BLaER1 treated with 17β-estradiol and CSF1 and Interleukin-3, amounts not matched to agents 10 nM and 100 nM (cell line): Measurements from ENCODE around the gene IL2RA.

Experiments used
- H3K27ac ChIP-seq, 11 experiments: shearing (Covaris generic); formaldehyde crosslinking; 2 replicates each; pipeline ENCODE4 v1.8.1; 2022
- H3K27me3 ChIP-seq, 11 experiments: shearing (Covaris generic); formaldehyde crosslinking; 2 replicates each; pipeline ENCODE4 v1.8.1; 2022
- H3K36me3 ChIP-seq, 11 experiments: shearing (Covaris generic); formaldehyde crosslinking; 2 replicates each; pipeline ENCODE4 v1.8.1; 2022
- H3K4me1 ChIP-seq, 10 experiments: shearing (Covaris generic); formaldehyde crosslinking; 2 replicates each; pipeline ENCODE4 v1.8.1; 2022
- H3K4me2 ChIP-seq, 11 experiments: shearing (Covaris generic); formaldehyde crosslinking; 2 replicates each; pipeline ENCODE4 v1.8.1; 2022
- H3K4me3 ChIP-seq, 10 experiments: shearing (Covaris generic); formaldehyde crosslinking; 2 replicates each; pipeline ENCODE4 v1.8.1; 2022
- H3K9ac ChIP-seq, 11 experiments: shearing (Covaris generic); formaldehyde crosslinking; 2 replicates each; pipeline ENCODE4 v1.8.1; 2022
- H3K9me3 ChIP-seq, 11 experiments: shearing (Covaris generic); formaldehyde crosslinking; replicated peaks in 1 of 11; 2 replicates each; pipeline ENCODE4 v1.8.1; 2022
- H4K20me1 ChIP-seq, 11 experiments: shearing (Covaris generic); formaldehyde crosslinking; 2 replicates each; pipeline ENCODE4 v1.8.1; 2022
- Cebpa-rat ChIP-seq, 11 experiments: shearing (Covaris generic); IDR thresholded peaks; 2 replicates each; pipeline ENCODE4 v1.8.1; 2022

Gene IL2RA

DNA sequence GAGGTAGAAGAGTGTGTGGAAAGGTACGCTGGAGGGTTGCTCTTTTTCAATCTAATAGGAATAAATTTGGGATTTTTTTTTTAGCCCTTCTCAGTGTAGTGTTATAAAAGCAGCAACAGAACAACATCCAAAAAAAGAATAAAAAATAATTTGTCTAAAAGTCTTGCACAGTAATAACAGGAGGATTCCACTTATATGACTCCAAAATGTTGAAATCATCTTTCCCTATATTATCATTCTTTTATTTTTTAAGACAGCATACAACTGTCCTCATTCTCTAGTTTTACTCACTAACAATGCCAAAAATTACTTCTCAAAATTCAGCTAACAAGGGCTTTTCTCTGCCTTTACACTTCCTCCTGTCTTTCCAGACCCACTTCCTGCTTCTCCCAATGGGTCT is 27.8 kb downstream of the IL2RA start:
- Histone ChIP-seq H3K36me3 (peaks cover 0 to 7% (median 0%) of the 10 kb centered on the region in 11 experiments; a peak in 4 of 22 replicates), H3K4me1 (peaks cover 31 to 63% (median 38%) of the 10 kb centered on the region in 10 experiments), H3K9ac (peak overlapping the region in 2 of 11 experiments; percentile 63 to 72; a peak in 4 of 22 replicates), H3K4me2 (peak overlapping the region in 10 of 11 experiments; percentile 11 to 93 (median 76); a peak in 16 of 22 replicates), H3K27me3 (peaks cover 0 to 26% (median 19%) of the 10 kb centered on the region in 11 experiments; a peak in 13 of 22 replicates), H3K9me3 (peaks cover 18 to 32% (median 25%) of the 10 kb centered on the region in 11 experiments), H3K4me3 (peak overlapping the region in 1 of 10 experiments; percentile 0; a peak in 2 of 20 replicates), H3K27ac (peak overlapping the region in 3 of 11 experiments; percentile 53 to 76 (median 72); a peak in 7 of 22 replicates), H4K20me1 (no peaks in the 10 kb centered on the region; a peak in 2 of 22 replicates)
- no peak for TF ChIP-seq Cebpa-rat (IDR thresholded peaks at IDR 0.05)

DNA sequence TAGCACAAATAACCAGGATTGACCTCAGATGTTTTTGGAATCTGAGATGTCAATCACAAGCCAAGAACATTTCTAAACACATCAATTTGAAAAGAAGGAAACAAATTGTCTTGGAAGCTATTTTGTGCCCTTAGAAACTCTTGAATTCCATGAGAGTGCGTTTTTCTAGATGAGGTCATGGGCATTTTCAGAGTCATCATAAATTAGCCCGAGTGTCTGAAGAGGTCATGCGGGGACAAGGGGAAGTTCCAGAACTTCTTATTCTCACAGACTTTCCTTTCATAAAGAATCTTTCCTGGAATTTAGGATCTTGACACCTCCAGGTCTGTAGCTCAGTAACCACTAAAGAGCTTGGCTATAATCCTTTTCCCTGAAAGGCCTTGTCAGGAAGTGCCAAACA is 28.2 kb downstream of the IL2RA start:
- Histone ChIP-seq H3K27me3 (peaks cover 0 to 26% (median 19%) of the 10 kb centered on the region in 11 experiments; a peak in 13 of 22 replicates), H3K4me3 (peak overlapping the region in 1 of 10 experiments; percentile 0; a peak in 2 of 20 replicates), H3K9ac (peak overlapping the region in 2 of 11 experiments; percentile 63 to 72; a peak in 4 of 22 replicates), H3K4me1 (peaks cover 31 to 63% (median 38%) of the 10 kb centered on the region in 10 experiments), H4K20me1 (no peaks in the 10 kb centered on the region; a peak in 2 of 22 replicates), H3K27ac (peak overlapping the region in 3 of 11 experiments; percentile 53 to 76 (median 72); a peak in 7 of 22 replicates), H3K36me3 (peaks cover 0 to 5% (median 0%) of the 10 kb centered on the region in 11 experiments; a peak in 1 of 22 replicates), H3K4me2 (peak overlapping the region in 8 of 11 experiments; percentile 2 to 93 (median 68); a peak in 10 of 22 replicates), H3K9me3 (peaks cover 16 to 32% (median 26%) of the 10 kb centered on the region in 11 experiments)
- no peak for TF ChIP-seq Cebpa-rat (IDR thresholded peaks at IDR 0.05)

DNA sequence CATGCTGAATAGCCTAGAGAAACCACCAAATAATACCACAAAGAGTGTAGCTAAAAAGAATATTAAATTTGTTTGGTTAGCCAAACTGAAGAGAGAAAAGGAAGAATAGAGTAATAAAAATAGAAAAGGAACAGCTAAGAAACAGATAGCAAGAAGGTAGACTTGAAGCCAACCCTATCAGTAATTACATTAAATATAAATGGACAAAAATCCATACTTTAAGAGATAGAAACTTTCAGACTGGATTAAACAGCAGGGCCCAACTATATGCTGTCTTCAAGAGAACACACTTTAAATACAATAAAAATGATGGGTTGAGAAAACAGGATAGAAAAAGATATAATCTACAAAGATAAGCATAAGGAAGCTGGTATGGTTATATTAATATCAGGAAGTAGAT is 31.2 kb downstream of the IL2RA start:
- Histone ChIP-seq H3K4me2 (no peak overlapping the region), H3K36me3 (peaks cover 0 to 5% (median 0%) of the 10 kb centered on the region in 11 experiments; a peak in 2 of 22 replicates), H3K27ac (no peak overlapping the region), H3K4me3 (no peak overlapping the region), H3K9me3 (peaks cover 16 to 33% (median 28%) of the 10 kb centered on the region in 11 experiments), H3K9ac (no peak overlapping the region), H4K20me1 (no peaks in the 10 kb centered on the region; a peak in 1 of 22 replicates), H3K4me1 (peaks cover 30 to 44% (median 35%) of the 10 kb centered on the region in 10 experiments), H3K27me3 (peaks cover 0 to 14% (median 8%) of the 10 kb centered on the region in 11 experiments; a peak in 8 of 22 replicates)
- no peak for TF ChIP-seq Cebpa-rat (IDR thresholded peaks at IDR 0.05)

DNA sequence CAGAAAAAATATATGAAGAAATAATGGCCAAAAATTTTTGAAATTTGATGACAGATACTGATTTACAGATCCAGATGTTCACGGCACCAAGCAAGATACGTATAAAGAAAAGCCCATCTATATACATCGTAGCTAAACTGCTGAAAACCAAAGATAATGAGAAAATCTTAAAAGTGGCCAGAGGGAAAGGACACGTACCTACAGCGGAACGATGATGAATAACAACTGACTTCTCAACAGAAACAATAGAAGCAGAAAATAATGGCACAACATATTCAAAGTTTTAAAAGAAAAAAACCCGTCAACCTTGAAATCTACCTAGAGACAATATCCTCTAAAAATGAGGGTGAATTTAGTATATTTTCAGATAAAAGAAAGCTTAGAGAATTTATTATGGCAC is 31.9 kb downstream of the IL2RA start:
- Histone ChIP-seq H3K27ac (no peak overlapping the region), H3K9me3 (peaks cover 16 to 34% (median 28%) of the 10 kb centered on the region in 11 experiments), H3K9ac (no peak overlapping the region), H3K4me3 (no peak overlapping the region), H3K27me3 (peaks cover 0 to 7% (median 1%) of the 10 kb centered on the region in 11 experiments; a peak in 5 of 22 replicates), H3K36me3 (peaks cover 0 to 12% (median 0%) of the 10 kb centered on the region in 11 experiments; a peak in 2 of 22 replicates), H3K4me1 (peaks cover 23 to 37% (median 28%) of the 10 kb centered on the region in 10 experiments), H3K4me2 (no peak overlapping the region), H4K20me1 (no peaks in the 10 kb centered on the region; a peak in 1 of 22 replicates)
- TF ChIP-seq Cebpa-rat (IDR thresholded peaks at IDR 0.05) = no peak

DNA sequence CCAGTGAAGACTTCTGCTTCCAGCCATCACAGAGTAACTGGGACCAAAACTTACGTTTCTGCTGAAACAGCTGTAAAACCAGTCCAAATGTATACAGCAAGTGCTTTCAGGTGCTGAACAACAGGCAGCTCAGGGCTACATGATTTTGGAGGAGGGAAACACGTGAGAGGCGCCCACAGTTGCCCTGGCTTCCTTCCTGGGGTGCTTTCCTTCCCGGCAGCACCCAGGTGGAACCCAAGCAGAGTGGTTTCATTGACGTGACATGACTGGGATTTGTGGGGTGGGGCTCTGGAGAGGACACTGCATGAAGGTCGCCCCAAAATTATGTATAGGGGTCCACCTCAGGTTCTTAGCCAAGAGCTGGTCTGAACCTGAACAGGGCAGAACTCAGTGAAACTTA is 34.2 kb downstream of the IL2RA start:
- H3K4me3 ChIP-seq = no peak overlapping the region
- peaks cover 16 to 34% (median 28%) of the 10 kb centered on the region in 11 experiments for H3K9me3 ChIP-seq
- TF ChIP-seq Cebpa-rat (IDR thresholded peaks at IDR 0.05) = no peak

DNA sequence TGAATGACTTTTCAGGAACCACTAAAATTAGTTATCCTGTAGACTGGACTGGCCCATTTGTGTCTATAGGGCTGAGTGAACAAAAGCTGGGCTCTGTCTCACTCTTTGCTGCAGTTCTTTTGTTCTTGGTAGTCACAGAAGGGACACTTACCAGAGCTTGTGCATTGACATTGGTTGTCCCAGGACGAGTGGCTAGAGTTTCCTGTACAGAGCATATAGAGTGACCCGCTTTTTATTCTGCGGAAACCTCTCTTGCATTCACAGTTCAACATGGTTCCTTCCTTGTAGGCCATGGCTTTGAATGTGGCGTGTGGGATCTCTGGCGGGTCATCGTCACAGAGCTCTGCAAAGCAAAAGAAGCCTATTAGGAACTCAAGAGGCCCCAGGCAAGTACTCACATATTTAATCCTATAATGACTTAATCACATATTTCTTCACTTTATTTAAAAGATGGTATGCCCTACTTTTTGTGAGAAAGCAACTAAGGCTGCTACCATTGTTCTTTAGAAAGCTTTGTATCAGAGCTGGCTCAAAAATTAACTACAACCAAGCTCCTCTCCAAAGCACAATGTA is 36.4 kb downstream of the IL2RA start:
- no peak overlapping the region for H3K27ac ChIP-seq
- H3K9me3 ChIP-seq = peaks cover 13 to 30% (median 17%) of the 10 kb centered on the region in 11 experiments
- H3K4me1 ChIP-seq = peaks cover 7 to 21% (median 17%) of the 10 kb centered on the region in 10 experiments
- no peak overlapping the region for H3K9ac ChIP-seq
- no peaks in the 10 kb centered on the region for H4K20me1 ChIP-seq
- TF ChIP-seq Cebpa-rat (IDR thresholded peaks at IDR 0.05) = no peak
- no peak overlapping the region for H3K4me2 ChIP-seq
- H3K36me3 ChIP-seq = peaks cover 0 to 55% (median 0%) of the 10 kb centered on the region in 11 experiments; a peak in 3 of 22 replicates
- no peak overlapping the region for H3K4me3 ChIP-seq
- no peaks in the 10 kb centered on the region for H3K27me3 ChIP-seq

More for the DNA sequence above, 34.2 kb downstream of the IL2RA start:
- Histone ChIP-seq H3K4me2 (peak overlapping the region; percentile 4 to 78 (median 51); a peak in 21 of 22 replicates), H3K4me1 (peaks cover 7 to 21% (median 15%) of the 10 kb centered on the region in 10 experiments), H3K27me3 (no peaks in the 10 kb centered on the region), H3K27ac (no peak overlapping the region), H3K36me3 (peaks cover 0 to 34% (median 0%) of the 10 kb centered on the region in 11 experiments; a peak in 3 of 22 replicates), H3K9ac (no peak overlapping the region), H4K20me1 (no peaks in the 10 kb centered on the region)

DNA sequence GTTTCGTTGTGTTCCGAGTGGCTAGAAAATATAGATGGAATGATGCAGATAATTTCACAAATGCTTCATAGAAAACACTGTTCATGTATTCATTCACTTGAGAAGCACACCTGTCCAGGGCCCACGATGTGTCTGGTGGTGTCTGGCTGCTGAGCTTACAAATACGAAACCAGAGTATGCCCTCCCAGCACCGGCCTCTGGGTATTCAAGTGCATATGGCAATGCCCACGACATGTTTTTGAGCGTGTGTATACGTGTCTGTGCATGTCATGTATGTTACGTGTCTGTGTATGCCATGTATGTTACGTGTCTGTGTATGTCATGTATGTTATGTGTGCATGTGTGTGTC is 37.9 kb downstream of the IL2RA start:
- H3K27me3 ChIP-seq = no peaks in the 10 kb centered on the region
- no peak overlapping the region for H3K27ac ChIP-seq
- H4K20me1 ChIP-seq = no peaks in the 10 kb centered on the region
- H3K36me3 ChIP-seq = peaks cover 0 to 53% (median 0%) of the 10 kb centered on the region in 11 experiments; a peak in 2 of 22 replicates
- TF ChIP-seq Cebpa-rat (IDR thresholded peaks at IDR 0.05) = no peak
- H3K4me1 ChIP-seq = peaks cover 7 to 21% (median 18%) of the 10 kb centered on the region in 10 experiments
- peaks cover 0 to 15% (median 2%) of the 10 kb centered on the region in 11 experiments; a peak in 14 of 22 replicates for H3K9me3 ChIP-seq
- H3K9ac ChIP-seq = no peak overlapping the region
- H3K4me2 ChIP-seq = no peak overlapping the region
- no peak overlapping the region for H3K4me3 ChIP-seq

DNA sequence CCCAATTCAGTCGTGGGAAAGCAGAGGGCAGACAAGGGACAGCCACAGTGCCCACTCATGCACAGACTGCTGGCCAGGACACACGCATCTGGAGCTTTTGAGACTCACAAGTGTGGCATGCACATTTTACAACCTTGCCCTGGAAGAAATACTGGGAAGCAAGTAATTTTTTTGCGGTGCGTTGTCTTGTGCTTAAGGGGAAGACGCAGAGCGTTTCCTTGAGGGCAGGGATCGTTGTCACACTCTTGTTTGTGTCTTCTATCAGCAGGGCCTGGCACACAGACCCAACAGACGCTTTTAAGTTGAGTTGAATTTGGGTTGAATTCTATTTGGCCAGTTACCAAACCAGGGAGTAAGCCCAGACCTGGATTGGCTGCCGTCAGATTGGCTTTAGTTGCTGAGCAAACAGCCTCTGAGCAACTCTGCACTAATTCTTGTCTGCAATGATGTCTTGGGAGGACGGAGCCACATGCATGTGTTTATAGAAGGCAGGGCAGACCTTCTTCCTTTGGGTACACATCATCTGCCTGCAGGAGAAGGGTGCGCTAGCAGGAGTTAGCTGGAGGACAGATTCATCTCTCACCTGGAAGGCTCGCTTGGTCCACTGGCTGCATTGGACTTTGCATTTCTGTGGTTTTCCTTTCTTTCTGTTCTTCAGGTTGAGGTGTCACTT is 38.4 kb downstream of the IL2RA start:
- Histone ChIP-seq H3K9me3 (peaks cover 0 to 11% (median 0%) of the 10 kb centered on the region in 11 experiments; a peak in 1 of 22 replicates), H3K36me3 (peaks cover 0 to 58% (median 0%) of the 10 kb centered on the region in 11 experiments; a peak in 2 of 22 replicates), H4K20me1 (no peaks in the 10 kb centered on the region), H3K9ac (no peak overlapping the region), H3K4me1 (peaks cover 7 to 21% (median 18%) of the 10 kb centered on the region in 10 experiments), H3K27me3 (no peaks in the 10 kb centered on the region), H3K27ac (no peak overlapping the region), H3K4me3 (no peak overlapping the region), H3K4me2 (no peak overlapping the region)
- TF ChIP-seq Cebpa-rat (IDR thresholded peaks at IDR 0.05) = no peak
